ENCODE measurements around the gene ZSWIM3. TPM values are rescaled to one million over a fixed set of nuclear protein-coding genes. Genes with fewer than 3 reads are reported as not detected.

Gene ZSWIM3
- total and polyA plus RNA-seq, 7 donors = 1.1 to 2.7 (median 1.5) TPM

DNA sequence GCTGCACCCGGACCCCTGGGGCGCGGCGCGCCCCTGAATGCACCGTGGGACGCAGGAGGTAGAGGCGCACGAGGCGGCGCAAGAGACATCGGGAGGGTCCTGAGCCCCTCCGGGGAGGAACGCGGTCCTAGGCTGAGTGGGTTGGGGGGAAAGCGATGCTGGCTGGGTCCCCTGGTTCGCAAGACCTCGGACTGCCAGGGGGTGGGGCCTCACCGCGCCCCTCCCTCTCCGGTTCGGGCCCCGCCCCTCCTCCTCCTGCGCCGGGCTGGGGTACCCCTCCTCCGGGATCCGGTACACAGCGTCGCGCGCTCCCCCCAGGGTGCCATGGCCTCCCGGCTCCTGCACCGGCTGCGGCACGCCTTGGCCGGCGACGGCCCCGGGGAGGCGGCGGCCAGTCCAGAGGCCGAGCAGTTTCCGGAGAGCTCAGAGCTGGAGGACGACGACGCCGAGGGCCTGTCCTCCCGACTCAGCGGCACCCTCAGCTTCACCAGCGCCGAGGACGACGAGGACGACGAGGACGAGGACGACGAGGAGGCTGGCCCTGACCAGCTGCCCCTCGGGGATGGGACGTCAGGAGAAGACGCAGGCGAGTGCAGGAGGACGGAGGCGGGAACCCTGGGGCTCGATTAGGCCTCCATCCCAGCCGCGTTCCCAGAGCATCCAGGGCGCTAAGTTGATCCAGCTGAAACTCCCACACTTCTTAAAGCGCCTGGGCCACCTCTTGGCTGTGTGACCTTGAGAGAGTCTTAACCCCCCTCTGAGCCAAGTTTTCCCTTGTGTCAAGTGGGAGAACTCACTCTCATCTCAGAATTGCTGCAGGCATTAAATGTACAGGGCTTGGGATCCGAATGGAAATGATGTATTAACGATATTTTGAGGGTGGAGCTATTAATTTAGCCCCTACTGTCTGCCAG lies 23.3 kb upstream of the ZSWIM3 start:
- DNase-seq (peak; percentile 75 to 85), ATAC-seq (peak; percentile 72 to 77 (median 76))
- H3K9me3 ChIP-seq = no peaks in the 10 kb centered on the region
- intact Hi-C loops (cut with DNase I) = no loop called here
- no peaks in the 10 kb centered on the region for H3K27me3 ChIP-seq (ENCODE audit: insufficient read depth in 3 of 3, low read length in 2 of 3)
- WGBS, 3 donors = 1 to 2% (median 1%) methylated on average over 51 to 71 of the region's 71 CpGs
- H3K36me3 ChIP-seq (ENCODE audit: insufficient read depth in 1 of 2, low read depth in 1 of 2) = peaks cover 0 to 23% of the 10 kb centered on the region in 2 donors
- peak overlapping the region; percentile 98 for H3K27ac ChIP-seq
- TF ChIP-seq, protein P1, sequence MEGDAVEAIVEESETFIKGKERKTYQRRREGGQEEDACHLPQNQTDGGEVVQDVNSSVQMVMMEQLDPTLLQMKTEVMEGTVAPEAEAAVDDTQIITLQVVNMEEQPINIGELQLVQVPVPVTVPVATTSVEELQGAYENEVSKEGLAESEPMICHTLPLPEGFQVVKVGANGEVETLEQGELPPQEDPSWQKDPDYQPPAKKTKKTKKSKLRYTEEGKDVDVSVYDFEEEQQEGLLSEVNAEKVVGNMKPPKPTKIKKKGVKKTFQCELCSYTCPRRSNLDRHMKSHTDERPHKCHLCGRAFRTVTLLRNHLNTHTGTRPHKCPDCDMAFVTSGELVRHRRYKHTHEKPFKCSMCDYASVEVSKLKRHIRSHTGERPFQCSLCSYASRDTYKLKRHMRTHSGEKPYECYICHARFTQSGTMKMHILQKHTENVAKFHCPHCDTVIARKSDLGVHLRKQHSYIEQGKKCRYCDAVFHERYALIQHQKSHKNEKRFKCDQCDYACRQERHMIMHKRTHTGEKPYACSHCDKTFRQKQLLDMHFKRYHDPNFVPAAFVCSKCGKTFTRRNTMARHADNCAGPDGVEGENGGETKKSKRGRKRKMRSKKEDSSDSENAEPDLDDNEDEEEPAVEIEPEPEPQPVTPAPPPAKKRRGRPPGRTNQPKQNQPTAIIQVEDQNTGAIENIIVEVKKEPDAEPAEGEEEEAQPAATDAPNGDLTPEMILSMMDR (IDR thresholded peaks at IDR 0.05) = no peak
- peak overlapping the region; percentile 68 for H3K4me3 ChIP-seq
- peaks cover 50% of the 10 kb centered on the region for H3K4me1 ChIP-seq

DNA sequence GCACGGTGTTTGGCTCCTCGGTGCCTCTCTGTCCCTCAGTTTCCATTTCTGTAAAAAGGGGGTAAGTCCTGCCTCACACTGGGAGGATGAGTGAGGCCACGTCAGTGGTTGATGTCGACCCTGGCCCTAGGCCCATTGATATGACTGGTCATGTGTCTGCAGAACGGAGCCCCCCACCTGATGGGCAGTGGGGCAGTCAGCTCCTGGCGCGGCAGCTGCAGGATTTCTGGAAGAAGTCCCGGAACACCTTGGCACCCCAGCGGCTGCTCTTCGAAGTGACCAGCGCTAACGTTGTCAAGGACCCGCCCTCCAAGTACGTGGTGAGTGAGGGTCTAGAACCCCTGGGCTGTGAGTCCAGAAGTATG lies 22.6 kb upstream of the ZSWIM3 start:
- peak overlapping the region; percentile 68 for H3K4me3 ChIP-seq
- peaks cover 48% of the 10 kb centered on the region for H3K4me1 ChIP-seq
- intact Hi-C loops (cut with DNase I) = no loop called here
- WGBS, 3 donors = 21 to 30% (median 23%) methylated on average over 14 of the region's 14 CpGs
- H3K27ac ChIP-seq = peak overlapping the region; percentile 98
- DNase-seq (peak in 1 of 2 donors; percentile 73), ATAC-seq (peak; percentile 4 to 31 (median 17))
- H3K9me3 ChIP-seq = no peaks in the 10 kb centered on the region
- TF ChIP-seq, protein P1 (IDR thresholded peaks at IDR 0.05) = no peak
- peaks cover 0 to 30% of the 10 kb centered on the region in 2 donors for H3K36me3 ChIP-seq (ENCODE audit: insufficient read depth in 1 of 2, low read depth in 1 of 2)
- no peaks in the 10 kb centered on the region for H3K27me3 ChIP-seq (ENCODE audit: insufficient read depth in 3 of 3, low read length in 2 of 3)

DNA sequence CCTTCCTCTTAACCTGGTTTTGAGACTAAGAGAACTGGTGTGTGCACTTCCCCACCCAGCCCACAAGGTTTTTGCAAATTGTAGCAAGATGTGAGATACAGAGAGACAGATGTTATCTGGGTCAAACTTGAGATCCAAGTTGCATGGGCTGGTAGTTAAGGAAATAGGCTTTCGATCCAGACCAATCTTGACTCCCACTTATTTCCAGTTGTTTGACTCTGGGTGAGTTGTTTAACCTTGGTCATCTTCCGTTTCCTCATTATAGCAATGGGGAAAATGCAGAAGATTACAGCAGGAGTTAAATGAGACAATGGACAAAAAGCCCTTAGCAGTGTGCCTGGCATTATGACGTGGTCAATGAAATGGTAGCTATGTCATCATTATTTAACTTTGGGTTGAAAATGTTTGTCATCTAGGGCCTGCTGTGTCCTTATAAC lies 22.1 kb upstream of the ZSWIM3 start:
- Histone ChIP-seq H3K4me1 (peaks cover 48% of the 10 kb centered on the region), H3K4me3 (peak overlapping the region; percentile 68), H3K36me3 (ENCODE audit: insufficient read depth in 1 of 2, low read depth in 1 of 2) (peaks cover 0 to 35% of the 10 kb centered on the region in 2 donors), H3K27ac (peak overlapping the region; percentile 98), H3K27me3 (ENCODE audit: insufficient read depth in 3 of 3, low read length in 2 of 3) (no peaks in the 10 kb centered on the region), H3K9me3 (no peaks in the 10 kb centered on the region)
- DNase-seq (no peak), ATAC-seq (no peak)
- intact Hi-C loops (cut with DNase I) = no loop called here
- TF ChIP-seq, protein P1 (IDR thresholded peaks at IDR 0.05) = no peak
- WGBS, 3 donors = 25 to 56% (median 28%) methylated on average over 3 of the region's 3 CpGs

DNA sequence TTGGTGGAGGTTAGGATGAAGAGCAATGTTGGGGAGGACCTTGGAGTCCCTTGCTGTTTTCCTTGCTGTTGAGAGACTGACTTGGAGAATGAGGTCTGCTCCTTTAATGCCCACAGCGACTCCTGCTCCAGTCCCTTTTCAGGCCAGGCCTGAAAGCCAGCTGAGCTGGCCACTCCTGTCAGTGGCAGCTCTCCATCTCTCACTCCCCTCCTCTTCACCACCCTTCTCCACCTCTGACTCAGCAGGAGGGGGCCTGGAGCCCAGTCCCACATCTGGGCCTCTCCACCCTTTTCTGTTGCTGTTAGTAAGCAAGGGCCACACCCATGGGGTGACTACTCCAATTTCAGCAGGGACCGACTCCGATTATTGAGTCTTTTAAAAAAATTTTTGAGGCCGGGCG lies 21.6 kb upstream of the ZSWIM3 start:
- WGBS, 3 donors = 29 to 71% (median 31%) methylated on average over 5 of the region's 5 CpGs
- ATAC-seq = peak; percentile 49 to 70 (median 67)
- no peaks in the 10 kb centered on the region for H3K9me3 ChIP-seq
- peaks cover 0 to 40% of the 10 kb centered on the region in 2 donors for H3K36me3 ChIP-seq (ENCODE audit: insufficient read depth in 1 of 2, low read depth in 1 of 2)
- TF ChIP-seq, protein P1 (IDR thresholded peaks at IDR 0.05) = no peak
- H3K27ac ChIP-seq = peak overlapping the region; percentile 98
- intact Hi-C loops (cut with DNase I) = no loop called here
- H3K27me3 ChIP-seq (ENCODE audit: insufficient read depth in 3 of 3, low read length in 2 of 3) = no peaks in the 10 kb centered on the region
- DNase-seq = peak; percentile 79 to 89
- peaks cover 48% of the 10 kb centered on the region for H3K4me1 ChIP-seq
- peak overlapping the region; percentile 68 for H3K4me3 ChIP-seq
